SW480 (cell line): ENCODE measurements around the gene BICRAL.
"Not testable (repeated sequence)": the region's sequence is repeated elsewhere in the genome, so short reads cannot be mapped to it uniquely, and the experiment has no call there.

Experiments
- DNase-seq: peaks from one replicate; pipeline ENCODE4 v3.0.0-alpha.2; 2016; ENCODE audit warnings: low spot score

The BICRAL gene, protein sequence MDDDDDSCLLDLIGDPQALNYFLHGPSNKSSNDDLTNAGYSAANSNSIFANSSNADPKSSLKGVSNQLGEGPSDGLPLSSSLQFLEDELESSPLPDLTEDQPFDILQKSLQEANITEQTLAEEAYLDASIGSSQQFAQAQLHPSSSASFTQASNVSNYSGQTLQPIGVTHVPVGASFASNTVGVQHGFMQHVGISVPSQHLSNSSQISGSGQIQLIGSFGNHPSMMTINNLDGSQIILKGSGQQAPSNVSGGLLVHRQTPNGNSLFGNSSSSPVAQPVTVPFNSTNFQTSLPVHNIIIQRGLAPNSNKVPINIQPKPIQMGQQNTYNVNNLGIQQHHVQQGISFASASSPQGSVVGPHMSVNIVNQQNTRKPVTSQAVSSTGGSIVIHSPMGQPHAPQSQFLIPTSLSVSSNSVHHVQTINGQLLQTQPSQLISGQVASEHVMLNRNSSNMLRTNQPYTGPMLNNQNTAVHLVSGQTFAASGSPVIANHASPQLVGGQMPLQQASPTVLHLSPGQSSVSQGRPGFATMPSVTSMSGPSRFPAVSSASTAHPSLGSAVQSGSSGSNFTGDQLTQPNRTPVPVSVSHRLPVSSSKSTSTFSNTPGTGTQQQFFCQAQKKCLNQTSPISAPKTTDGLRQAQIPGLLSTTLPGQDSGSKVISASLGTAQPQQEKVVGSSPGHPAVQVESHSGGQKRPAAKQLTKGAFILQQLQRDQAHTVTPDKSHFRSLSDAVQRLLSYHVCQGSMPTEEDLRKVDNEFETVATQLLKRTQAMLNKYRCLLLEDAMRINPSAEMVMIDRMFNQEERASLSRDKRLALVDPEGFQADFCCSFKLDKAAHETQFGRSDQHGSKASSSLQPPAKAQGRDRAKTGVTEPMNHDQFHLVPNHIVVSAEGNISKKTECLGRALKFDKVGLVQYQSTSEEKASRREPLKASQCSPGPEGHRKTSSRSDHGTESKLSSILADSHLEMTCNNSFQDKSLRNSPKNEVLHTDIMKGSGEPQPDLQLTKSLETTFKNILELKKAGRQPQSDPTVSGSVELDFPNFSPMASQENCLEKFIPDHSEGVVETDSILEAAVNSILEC

DNA sequence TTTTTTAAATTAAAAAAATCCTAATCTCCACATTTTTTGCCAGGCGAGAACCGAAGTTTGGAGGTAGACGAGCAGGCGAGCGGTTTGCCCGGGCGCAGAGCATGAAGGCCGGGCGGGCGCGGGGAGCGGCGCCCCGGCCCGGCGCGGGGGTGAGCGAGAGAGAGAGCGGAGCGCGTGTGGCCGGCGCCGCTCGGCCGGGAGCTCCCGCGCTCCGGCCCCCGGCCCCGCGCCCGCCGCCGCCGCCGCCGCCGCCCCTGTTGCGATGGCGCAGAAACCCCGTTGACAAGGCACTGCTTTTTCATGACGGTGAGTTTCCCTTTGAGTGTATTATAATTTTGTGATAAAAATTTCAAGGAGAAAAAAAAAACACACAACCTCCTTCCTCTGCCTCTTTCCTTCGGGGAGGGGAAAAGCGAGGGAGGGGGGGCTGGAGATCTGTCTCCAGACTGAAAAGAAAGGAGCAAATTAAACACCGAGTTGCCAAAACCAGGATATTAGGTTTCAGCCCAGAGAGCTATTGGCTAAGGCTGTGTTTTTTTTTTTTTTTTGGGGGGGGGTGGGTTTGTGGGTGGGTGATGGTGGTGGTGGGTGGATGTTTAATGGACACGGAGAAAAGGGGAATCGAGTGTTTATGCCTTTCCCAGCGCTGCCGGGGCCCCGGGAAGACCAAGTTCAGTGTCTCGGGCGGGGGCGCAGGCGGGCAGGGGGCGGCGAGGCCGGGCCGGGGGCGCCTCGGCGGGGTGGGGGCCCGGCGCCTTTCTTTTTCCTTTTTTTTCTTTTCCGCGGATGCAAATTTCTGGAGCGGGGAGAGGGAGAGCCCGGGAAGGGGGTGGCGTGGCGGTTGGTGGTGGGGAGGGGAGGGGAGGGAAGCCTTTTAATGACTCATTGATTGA, at the start of gene BICRAL:
Gene BICRAL (plus strand): TSS at position 257 of the 893 bp plus-strand sequence. CDS start 39,971 bp downstream, outside the sequence.
- DNase-seq: peak; percentile 65

DNA sequence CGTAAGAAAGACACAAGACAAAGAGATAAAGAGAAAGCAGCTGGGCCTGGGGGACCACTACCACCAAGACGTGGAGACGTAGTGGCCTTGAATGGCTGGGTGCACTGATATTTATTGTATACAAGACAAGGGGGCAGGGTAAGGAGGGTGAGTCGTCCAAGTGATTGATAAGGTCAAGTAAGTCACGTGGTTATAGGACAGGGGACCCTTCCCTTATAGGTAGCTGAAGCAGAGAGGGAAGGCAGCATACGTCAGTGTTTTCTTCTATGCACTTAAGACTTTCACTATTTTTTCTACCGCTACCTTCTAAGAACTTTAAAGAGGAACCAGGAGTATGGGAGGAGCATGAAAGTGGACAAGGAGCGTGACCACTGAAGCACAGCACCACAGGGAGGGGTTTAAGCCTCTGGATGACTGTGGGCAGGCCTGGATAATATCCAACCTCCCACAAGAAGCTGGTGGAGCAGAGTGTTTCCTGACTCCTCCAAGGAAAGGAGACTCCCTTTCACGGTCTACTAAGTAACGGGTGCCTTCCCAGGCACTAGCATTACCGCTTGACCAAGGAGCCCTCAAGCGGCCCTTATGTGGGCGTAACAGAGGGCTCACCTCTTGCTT, 47.9 kb upstream of the BICRAL start:
- not testable (repeated sequence) for DNase-seq

DNA sequence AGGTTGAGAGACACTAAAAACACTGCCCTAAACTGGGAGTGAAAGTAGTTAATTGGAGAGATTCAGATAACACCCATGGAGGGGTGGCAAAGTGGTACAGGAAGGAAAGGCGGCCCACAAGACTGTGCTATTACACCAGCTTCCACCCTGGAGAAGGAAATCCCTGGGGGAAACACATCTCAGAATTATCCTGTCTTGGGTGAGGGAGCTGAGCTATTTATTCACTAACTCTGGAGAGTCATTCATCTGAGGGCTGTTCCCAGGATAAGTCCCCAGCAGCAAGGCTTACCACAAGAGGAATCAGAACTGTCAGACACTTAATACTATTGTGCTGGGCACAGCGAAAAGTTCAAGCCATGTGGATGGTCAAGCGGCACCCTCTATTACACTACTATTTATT, 45.9 kb upstream of the BICRAL start:
- DNase-seq: no peak

DNA sequence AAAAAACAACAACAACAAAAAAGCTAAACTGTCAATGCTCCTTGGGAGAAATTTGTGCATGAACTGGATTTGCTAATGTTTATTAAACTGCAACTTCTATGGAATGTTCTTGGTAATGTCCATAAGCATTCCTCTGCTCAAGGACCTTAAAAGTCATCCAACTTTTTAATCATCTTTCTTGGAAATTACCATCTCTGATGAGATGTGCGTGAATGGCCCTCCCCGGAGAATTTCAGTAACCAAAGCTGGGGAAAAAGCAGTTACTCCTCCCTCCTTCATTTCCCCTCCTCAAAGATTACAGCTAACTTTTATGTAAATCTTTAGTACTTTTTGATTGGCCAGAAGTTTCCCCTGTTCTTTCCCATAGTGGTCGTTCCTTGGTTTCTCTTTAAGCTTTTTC, 41.1 kb upstream of the BICRAL start:
- DNase-seq: no peak

DNA sequence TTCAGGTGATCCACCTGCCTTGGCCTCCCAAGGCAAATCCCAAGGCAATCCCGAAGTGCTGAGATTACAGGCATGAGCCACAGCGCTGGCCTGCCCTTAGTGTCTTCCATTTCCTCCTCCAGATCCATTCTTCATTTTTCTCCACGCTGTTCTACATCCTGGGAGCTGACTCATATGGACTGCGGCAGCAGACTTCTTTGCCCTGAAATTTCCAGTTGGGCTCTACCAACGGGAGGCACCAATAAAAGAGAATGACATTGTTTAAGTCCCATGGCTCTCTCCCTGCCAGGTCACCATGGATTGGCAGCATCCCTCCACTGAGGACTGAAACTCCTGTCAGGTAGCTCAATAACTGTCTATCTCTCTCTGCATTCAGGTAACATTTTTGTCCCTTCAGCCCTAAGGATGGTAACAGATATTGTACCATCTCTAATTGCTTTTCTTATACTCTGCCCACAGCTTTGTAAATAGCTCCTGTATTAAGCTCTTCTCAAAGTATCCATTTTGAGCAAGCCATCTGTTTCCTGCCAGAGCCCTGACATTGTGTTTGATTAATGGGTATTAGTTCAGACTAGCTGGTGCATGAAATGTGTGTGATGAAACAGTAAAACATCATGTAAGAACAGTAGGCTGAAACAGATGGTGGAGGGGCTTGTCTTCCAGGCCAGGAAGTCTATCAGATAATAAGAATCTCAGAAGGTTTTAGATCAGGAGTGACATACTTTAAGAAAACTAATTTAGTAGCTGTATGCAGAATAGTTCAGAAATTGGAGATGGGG, 39.5 kb upstream of the BICRAL start:
- DNase-seq: no peak

DNA sequence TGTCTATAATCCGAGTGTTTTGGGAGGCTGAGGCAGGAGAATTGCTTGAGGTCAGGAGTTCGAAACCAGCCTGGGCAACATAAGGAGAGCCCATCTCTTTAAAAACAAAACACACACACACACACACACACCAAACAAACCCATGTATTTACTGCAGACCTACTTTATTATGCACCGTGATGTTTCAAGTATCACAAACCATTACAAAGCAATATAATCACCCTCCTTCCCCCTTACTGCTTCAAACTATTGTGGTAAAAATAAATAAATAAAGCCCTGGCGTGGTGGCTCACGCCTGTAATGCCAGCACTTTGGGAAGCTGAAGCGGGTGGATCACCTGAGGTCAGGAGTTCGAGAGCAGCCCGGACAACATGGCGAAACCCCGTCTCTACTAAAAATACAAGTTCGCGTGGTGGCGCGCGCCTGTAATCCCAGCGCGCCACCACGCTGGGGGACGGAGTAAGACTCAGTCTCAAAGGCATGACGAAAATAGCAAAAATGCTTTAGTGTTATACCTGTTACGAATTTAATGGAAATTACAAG, 37.4 kb upstream of the BICRAL start:
- DNase-seq: no peak

DNA sequence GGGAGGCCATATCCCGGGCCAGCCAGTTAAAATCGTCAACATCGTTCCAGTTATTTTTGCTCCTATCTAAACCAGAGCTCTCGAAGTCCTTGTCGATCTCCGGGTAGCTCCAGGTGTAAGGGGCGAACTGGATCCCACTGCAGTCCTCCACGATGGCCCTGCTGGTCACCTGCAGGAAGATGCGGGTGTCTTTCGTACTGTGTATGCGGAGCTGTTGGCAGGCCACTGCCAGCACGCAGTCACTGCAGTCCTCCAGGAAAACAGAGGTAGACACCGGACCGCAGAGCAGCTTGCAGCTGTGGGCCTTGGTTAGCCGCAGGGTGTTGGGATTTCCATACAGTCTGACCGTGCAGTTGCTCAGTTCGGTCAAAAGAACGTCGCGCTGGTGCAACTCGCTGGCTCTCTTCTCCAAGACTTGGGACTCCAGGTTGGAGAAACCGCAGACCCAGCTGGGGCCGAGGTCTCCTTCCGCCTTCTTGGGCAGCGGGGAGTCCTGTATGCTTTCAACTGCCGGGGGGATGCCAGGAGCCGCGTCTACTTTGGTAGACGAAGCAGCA, 36.7 kb upstream of the BICRAL start:
- peak; percentile 17 for DNase-seq

DNA sequence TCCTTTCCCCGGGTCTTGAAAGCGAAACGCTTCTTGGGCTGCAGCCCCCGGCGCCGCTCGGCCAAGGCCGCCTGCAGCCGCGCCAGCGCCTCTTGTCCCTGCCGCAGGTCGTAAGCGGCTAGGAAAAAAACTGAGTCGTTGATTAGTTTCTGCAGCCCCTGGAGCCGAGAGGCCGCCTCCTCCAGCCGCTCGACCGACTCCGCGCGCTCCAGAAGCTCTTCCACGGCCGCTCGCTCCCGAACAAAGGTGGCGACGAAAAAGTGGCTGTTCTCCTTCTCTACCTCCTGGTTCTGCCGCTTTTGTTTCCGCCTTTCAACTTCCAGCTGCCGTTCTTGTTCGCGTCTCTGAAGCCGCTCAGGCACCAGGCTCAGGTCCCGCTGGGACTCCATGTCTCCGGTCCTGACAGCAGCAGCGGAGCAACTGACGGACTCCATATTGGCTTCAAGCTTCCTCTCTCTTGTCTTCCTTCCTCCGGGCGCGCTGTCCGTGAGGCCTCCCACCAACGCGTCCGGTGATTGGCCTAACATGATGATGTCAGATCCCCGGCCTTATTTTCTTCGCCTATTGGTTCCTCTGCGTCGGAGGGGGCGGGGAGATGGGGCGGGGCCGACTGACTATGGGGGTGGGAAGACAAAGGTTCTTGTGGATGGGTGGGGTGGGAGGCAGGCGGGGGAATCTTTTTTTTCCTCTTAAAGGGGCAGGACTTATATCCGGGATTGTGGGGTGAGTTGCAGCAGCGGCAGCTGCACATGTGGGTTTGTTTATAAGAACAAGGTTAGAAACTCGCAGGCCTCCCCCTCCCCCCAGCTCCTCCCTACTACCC, 36.0 kb upstream of the BICRAL start, which contains the start of gene TBCC:
Gene TBCC (minus strand): TSS at position 464 of the 823 bp plus-strand sequence. CDS start 30 bp downstream, at position 434.
- peak; percentile 98 for DNase-seq

DNA sequence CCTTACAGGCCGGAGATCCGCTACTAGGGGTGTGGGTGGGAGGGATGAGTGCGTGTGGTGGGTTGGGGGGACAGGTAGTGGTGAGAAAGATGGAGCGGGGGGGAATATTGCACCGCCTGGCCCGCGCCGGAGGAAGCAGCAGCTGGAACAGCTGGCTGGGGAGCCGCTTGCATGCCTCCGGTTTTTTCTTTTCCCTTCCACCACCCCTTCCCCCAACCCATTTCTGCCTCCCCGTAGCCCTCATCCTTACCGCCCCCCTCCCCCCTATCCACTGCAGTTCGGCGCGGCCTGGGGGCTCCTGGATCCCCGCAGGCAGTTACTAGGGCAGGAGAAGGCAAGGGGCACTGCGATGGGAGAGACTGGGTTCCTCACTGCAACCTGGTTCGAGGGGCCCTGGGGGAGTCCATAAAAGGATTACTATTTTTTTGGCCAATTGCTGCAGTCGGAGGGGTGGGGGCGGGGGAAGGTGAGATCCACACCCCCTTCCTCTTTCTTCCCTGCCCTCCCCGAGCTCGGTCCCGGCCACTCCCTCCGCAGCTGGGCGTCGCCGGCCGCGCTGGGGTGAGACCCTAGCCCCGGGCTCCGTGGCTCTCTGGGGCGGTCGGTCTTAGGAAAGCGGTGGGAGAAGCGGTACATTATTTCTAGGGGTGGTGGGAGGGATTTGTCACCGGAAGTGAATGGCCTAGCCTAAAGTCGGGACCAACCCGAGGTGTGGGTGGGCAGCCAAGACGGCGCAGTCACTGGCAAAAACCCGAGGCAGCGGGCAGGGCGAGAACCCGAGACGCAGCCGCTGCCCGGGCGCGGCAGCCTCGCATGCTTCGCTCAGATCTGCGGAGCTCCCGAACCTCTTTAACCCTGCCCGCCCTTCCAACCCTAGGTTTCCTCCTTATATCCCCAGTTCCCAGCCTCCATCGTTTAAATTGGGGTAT, 35.1 kb upstream of the BICRAL start:
- peak; percentile 79 for DNase-seq

DNA sequence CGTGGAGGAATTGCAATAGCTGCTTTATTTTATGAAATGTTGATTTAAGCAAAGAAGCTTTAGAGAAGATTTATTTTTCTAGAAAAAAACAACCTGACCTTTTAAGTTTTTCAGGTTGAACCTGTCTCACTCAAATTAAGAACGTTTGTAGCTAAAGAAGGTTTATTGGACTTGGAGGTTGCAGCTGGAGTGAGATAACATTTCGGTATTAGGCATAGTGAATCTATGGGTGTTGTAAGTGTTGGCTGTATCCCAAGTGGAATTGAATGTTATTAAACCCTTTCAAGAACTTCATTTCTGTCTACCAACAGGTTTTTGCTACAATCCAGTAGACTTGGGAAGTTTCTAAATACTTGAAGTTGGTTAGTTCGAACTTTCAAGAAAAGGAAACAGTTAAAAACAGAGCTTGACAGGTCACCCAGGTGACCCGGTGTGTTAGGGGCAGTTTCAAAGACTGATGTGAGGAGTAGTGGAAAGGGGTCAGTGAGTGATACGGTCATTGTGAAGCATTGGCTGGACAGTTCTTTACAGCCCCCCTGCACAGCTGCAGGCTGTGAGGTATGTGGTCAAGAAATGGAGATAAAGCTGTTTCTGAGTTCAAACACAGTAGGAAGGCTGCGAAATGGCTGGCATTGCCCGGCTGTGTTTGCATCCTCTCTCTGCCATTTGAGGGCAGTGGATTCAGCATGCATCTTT, 33.5 kb upstream of the BICRAL start:
- DNase-seq: no peak

DNA sequence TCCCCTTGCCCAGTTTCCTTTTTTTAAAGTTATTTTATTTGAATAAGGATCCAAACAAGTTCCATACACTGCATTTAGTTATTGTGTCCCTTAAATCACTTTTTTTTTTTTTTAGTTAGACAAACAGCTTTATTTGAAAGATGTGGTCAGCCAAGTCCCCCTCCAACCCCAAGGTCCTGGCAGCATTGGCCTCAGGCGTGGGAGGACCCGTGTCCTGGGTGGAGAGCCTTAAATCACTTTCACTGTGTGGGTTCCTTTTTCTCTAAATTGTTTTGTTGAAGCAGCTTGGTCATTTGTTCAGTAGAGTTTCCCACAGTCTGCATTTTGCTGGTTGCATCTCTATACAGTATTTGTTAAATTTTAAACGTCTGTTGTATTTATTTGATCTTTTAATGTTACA, 30.8 kb upstream of the BICRAL start:
- no peak for DNase-seq

DNA sequence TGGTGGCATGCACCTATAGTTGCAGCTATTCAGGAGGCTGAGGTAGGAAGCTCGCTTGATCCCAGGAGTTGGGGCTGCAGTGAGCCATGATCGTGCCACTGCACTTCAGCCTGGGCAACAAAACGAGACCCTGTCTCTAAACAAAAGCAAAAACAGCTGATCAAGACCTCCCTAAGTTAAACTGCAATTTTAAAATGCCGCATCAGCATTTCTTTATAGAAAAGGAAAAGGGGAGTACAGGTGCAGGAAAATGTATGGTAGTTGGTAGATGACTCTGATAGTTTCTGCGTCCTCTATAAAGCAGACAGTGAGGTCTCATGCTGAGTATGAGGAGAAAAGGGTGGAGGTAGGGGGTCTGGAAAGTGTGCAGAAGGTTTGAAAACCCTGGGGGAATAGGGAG, 27.1 kb upstream of the BICRAL start:
- no peak for DNase-seq

DNA sequence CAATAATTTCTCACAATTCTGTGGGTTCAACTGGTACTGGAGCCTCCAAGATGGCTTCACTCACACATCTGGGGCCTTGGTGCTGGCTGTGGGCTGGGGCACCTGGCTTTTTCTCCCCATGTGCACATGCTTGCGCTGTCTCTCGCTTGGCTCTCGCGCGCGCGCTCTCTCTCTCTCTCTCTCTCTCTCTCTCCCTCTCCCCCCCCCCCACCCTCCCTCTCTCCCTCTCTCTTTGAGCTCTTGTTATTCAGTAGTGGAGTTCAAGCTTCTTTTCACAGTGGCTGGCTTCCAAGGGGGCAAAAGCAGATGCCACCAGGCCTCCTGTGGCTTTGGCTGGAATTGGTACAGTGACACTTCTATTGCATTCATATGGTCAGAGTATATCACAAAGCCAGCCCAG, 25.1 kb upstream of the BICRAL start:
- no peak for DNase-seq

DNA sequence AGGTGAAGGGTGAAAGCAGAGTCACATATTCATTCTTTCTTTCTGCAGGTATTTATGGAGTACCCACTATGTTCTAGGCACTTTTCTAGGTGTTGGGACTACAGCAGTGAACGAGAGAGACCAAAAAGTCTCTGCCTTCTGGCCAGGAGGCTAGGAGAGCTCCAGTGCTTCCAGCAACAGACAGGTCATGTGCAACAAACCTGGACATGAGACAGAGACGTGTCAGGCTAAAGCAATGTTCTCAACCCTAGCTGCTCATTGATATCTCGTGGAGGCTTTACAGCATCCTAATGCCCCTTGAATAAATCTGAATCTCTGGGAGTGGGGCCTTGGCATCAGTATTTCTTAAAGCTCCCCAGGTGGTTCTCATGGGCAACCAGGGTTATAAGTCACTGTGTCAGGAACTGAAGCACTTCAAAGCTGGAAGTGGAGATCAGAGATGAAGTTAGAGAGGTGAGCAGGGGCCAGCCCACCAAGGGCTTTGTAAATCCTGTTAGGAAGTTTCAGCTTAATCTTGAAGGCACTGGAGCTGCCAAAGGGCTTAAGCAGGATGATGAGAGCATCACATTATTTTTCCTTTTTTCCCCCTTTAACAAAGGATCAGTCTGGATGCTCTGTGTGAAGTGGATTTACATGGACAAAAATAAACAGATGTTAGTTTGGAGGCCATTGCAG, 23.0 kb upstream of the BICRAL start:
- DNase-seq: no peak

DNA sequence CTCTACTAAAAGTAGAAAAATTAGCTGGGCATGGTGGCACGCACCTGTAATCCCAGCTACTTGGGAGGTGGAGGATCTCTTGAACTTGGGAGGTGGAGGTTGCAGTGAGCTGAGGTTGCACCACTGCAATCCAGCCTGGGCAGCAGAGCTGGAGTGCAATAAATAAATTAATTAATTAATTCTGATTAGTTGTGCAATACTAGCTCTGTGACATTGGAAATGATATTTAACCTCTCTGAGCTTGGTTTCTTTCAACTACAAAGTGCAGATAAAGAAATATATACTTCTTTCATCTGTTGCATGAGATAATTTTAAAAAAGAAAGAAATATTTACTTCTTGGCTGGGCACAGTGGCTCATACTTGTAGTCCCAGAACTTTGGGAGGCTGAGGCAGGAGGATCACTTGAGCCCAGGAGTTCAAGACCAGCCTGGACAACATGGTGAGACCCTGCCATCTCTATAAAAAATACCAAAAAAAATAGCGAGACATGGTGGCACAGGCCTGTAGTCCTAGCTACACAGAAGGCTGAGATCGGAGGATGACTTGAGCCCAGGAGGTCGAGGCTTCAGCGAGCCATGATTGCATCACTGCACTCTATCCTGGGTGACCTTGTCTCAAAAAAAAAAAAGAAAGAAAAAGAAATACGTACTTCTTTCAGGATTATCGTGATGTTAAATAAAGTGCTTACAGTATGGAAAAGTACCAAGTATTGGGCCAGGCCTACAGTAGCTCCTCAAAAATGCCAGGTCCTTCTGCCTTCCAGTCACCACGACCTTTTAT, 20.4 kb upstream of the BICRAL start:
- no peak for DNase-seq

DNA sequence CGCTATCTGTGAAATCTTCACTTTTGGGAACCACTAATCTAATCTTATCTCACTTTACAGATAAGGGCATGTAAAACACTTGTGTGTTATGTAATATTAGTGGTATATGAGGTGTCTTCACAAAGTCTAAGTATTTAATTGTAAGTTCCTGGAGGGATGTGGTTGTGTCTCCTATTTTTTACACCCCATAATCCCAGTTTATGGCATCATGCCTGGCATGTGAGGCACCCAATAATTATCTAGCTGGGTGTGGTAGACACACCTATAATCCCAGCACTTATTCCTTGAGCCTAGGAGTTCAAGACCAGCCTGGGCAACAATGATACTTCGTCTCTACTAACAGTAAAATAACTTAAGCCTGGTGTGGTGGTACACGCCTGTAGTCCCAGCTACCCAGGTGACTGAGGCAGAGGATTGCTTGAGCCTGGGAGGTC, 19.4 kb upstream of the BICRAL start:
- no peak for DNase-seq
